ENCODE results near the gene ECEL1. TPM values are rescaled to one million over a fixed set of nuclear protein-coding genes. Genes with fewer than 3 reads are reported as not detected.
A peak's percentile ranks its signal among the peaks of the same experiment; 100 is the strongest.

Gene ECEL1
- total and polyA plus RNA-seq, 5 donors from 2014 or later, result not detected

DNA sequence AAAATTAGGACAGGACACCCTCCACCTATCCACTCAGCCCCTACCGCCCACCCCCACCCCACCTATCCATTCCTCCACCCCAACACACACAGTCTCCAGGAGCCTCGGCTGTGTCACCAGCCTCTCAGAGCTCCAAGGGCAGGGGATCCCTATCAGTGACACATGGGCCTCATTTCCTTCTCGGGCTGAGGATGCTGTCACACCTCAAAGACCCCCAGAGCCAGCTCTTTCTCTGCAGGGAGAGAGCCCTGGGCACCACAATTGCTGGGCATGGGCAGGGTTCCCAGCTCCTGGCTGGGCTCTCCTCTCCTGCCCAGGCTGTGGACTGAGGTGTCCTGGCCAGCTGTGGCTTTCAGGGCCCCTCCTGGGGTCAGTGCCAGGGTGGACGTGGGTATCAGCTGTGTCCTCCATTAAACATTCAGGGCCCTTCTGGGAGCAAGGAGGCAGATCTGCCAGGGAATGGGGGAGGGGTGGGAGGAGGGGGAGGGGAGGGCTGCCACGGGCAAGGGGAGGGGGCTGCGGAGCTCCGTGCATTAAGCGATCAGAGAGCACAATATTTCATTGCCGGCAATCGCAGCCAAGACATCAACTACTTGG lies 14.3 kb upstream of the ECEL1 start:
- ATAC-seq (ENCODE audit: low read depth in 2 of 2), result no peak
- peaks cover 48% of the 10 kb centered on the region for H3K27me3 Mint-ChIP-seq
- H3K9me3 Mint-ChIP-seq, result peaks cover 0 to 3% (median 0%) of the 10 kb centered on the region in 7 donors
- H3K4me1 Mint-ChIP-seq, result peaks cover 0 to 8% (median 0%) of the 10 kb centered on the region in 4 donors
- Histone ChIP-seq H3K4me1 (ENCODE audit: control insufficient read depth, insufficient read depth, low read length, poor library complexity, severe bottlenecking) (peaks cover 6% of the 10 kb centered on the region), H3K9me3 (ENCODE audit: control insufficient read depth in 2 of 2, low read length in 2 of 2) (no peaks in the 10 kb centered on the region), H3K27me3 (ENCODE audit: control insufficient read depth, insufficient read depth, low read length) (peaks cover 6% of the 10 kb centered on the region), H3K4me3 (ENCODE audit: low read depth, low read length) (no peak overlapping the region), H3K27ac (ENCODE audit: insufficient read depth, low read length, poor library complexity, severe bottlenecking) (no peak overlapping the region), H3K36me3 (ENCODE audit: control insufficient read depth, insufficient read depth, low read length) (no peaks in the 10 kb centered on the region)
- H3K27ac Mint-ChIP-seq, result no peak overlapping the region
- H3K4me3 Mint-ChIP-seq, result no peak overlapping the region
- no peak for DNase-seq
- H3K36me3 Mint-ChIP-seq, result peaks cover 4% of the 10 kb centered on the region

DNA sequence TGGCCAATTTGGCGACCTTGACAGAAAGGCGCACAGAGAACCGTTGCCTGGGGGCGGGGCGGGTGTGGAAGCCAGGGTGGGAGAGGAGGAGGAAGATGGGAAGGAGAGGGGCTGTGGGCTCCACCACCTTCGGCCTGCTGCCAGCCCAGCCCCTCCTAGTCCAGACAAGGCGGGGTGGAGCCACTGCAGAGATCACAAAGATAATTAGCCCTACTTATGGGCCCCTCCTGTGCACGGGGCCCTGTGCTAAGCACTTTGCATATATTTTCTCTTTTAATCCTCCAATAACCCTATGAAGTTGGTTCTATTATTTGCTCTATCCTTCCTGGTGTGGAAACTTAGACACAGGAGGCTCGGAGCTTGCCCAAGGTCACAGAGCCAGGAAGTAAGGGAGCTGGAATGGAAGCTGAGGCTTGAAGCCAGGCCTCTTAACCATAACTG lies 13.7 kb upstream of the ECEL1 start:
- ATAC-seq (ENCODE audit: low read depth in 2 of 2), result no peak
- Histone ChIP-seq H3K9me3 (ENCODE audit: control insufficient read depth in 2 of 2, low read length in 2 of 2) (no peaks in the 10 kb centered on the region), H3K27me3 (ENCODE audit: control insufficient read depth, insufficient read depth, low read length) (peaks cover 6% of the 10 kb centered on the region), H3K4me3 (ENCODE audit: low read depth, low read length) (no peak overlapping the region), H3K4me1 (ENCODE audit: control insufficient read depth, insufficient read depth, low read length, poor library complexity, severe bottlenecking) (peaks cover 6% of the 10 kb centered on the region), H3K27ac (ENCODE audit: insufficient read depth, low read length, poor library complexity, severe bottlenecking) (no peak overlapping the region), H3K36me3 (ENCODE audit: control insufficient read depth, insufficient read depth, low read length) (no peaks in the 10 kb centered on the region)
- no peak overlapping the region for H3K4me3 Mint-ChIP-seq
- DNase-seq, result no peak
- no peak overlapping the region for H3K27ac Mint-ChIP-seq
- peaks cover 48% of the 10 kb centered on the region for H3K27me3 Mint-ChIP-seq
- peaks cover 0 to 3% (median 0%) of the 10 kb centered on the region in 7 donors for H3K9me3 Mint-ChIP-seq
- peaks cover 4% of the 10 kb centered on the region for H3K36me3 Mint-ChIP-seq
- peaks cover 0 to 8% (median 0%) of the 10 kb centered on the region in 4 donors for H3K4me1 Mint-ChIP-seq

DNA sequence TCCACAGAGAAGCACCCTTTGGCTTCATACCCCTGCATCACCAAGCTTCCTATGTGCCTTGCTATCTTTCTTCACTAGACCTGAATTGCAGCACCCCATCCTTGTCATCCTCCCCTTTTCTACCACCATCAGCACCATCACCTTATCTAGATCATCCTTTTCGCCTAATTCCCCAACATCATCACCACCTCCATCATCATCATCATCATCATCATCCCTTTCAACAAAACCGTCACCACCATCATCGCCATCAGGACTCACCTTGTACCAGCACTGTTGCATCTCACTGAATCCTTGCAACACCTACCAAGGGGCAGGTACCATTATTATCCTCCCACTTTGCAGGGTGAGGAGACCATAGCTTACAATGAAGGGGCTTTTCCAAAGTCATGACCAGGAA lies 10.8 kb upstream of the ECEL1 start:
- DNase-seq (no peak), ATAC-seq (ENCODE audit: low read depth in 2 of 2) (no peak)
- H3K9me3 ChIP-seq (ENCODE audit: control insufficient read depth in 2 of 2, low read length in 2 of 2), result no peaks in the 10 kb centered on the region
- no peak overlapping the region for H3K4me3 ChIP-seq (ENCODE audit: low read depth, low read length)
- Mint-ChIP-seq H3K9me3 (peaks cover 0 to 4% (median 0%) of the 10 kb centered on the region in 7 donors), H3K4me1 (peaks cover 0 to 4% (median 0%) of the 10 kb centered on the region in 4 donors), H3K27ac (peak overlapping the region in 1 of 3 donors; percentile 21), H3K27me3 (peaks cover 26% of the 10 kb centered on the region), H3K36me3 (peaks cover 4% of the 10 kb centered on the region), H3K4me3 (no peak overlapping the region)
- H3K27me3 ChIP-seq (ENCODE audit: control insufficient read depth, insufficient read depth, low read length), result no peaks in the 10 kb centered on the region
- H3K4me1 ChIP-seq (ENCODE audit: control insufficient read depth, insufficient read depth, low read length, poor library complexity, severe bottlenecking), result peaks cover 3% of the 10 kb centered on the region
- no peaks in the 10 kb centered on the region for H3K36me3 ChIP-seq (ENCODE audit: control insufficient read depth, insufficient read depth, low read length)
- H3K27ac ChIP-seq (ENCODE audit: insufficient read depth, low read length, poor library complexity, severe bottlenecking), result no peak overlapping the region

DNA sequence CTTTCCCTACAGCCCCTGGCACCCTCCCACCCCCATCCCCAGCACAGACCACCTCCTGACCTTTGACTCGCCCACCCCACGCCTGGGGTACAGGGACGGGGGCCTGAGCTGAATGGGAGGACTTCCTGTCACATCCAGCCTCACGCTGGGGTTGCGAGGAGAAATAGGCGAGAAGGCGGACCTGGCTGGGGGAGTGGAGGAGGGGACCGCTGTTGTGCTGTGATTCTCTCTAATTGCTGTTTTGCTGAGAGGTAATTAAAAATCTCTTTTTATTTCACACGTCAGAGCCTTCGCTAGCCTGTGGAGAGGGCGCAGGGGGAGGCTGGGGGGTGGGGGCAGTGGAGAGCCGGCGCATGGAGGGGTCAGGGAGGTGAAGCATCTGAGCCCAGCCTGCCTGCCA lies 9.7 kb upstream of the ECEL1 start:
- Histone ChIP-seq H3K4me3 (ENCODE audit: low read depth, low read length) (no peak overlapping the region), H3K36me3 (ENCODE audit: control insufficient read depth, insufficient read depth, low read length) (no peaks in the 10 kb centered on the region), H3K27me3 (ENCODE audit: control insufficient read depth, insufficient read depth, low read length) (no peaks in the 10 kb centered on the region), H3K27ac (ENCODE audit: insufficient read depth, low read length, poor library complexity, severe bottlenecking) (no peak overlapping the region), H3K9me3 (ENCODE audit: control insufficient read depth in 2 of 2, low read length in 2 of 2) (no peaks in the 10 kb centered on the region), H3K4me1 (ENCODE audit: control insufficient read depth, insufficient read depth, low read length, poor library complexity, severe bottlenecking) (no peaks in the 10 kb centered on the region)
- H3K27me3 Mint-ChIP-seq, result peaks cover 24% of the 10 kb centered on the region
- no peak overlapping the region for H3K27ac Mint-ChIP-seq
- DNase-seq (no peak), ATAC-seq (ENCODE audit: low read depth in 2 of 2) (no peak)
- H3K9me3 Mint-ChIP-seq, result peaks cover 0 to 4% (median 0%) of the 10 kb centered on the region in 7 donors
- no peak overlapping the region for H3K4me3 Mint-ChIP-seq
- peaks cover 4% of the 10 kb centered on the region for H3K36me3 Mint-ChIP-seq
- H3K4me1 Mint-ChIP-seq, result peaks cover 0 to 1% (median 0%) of the 10 kb centered on the region in 4 donors

DNA sequence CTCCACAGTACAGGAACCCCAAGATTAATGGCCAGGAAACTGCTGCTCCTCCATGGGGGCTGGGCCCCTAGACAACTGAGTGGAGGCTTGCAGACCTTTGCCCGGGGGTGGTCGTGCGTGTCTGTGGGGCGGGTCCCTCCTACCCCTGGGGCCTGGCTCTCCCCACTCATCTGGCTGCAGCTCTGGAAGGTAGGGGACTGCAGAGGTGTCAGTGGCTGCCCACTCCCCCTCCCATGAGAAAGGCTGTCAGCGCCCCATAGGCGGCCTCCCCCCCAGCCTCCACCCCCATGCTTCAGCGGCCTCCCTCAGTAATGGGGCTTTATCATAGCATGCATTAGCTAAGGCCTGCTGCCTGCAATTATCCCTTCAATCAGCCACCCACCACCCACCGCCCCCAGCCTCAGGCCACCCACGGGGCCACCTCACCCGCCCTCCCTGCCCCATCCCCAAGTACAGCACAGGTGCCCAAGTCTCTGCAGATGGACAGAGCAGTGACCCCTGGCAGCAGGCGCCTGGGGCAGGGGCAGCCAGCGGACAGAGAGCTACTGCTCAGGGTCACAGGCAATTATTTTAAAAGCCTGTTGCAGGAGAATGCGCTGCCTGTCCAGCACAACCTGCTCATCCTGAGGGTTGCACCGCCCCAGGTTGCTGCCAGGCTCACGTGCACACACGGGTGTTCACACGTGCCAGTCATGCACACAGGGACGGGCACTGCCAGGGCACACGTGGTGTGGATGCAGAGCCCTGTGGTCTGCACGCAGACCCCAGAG lies 9.1 kb upstream of the ECEL1 start:
- Mint-ChIP-seq H3K4me3 (no peak overlapping the region), H3K4me1 (no peaks in the 10 kb centered on the region)

DNA sequence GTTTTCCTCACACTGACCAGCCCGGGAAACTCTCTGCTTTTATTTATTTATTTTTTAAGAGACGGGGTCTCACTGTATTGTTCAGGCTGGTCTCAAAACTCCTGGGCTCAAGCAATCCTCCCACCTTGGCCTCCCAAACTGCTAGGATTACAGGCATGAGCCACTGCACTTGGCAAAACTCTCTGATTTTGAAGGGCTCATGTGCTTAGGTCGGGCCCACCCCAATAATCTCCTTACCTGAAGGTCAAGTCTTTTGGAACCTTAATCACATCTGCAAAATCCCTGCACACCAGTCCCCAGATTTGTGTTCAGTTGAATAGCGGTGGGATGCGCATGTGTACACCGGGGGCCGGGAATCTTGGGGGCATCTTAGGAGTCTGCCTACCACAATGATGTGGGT lies 7.7 kb upstream of the ECEL1 start:
- DNase-seq (no peak), ATAC-seq (ENCODE audit: low read depth in 2 of 2) (no peak)
- H3K4me3 ChIP-seq (ENCODE audit: low read depth, low read length), result no peak overlapping the region
- H3K4me1 Mint-ChIP-seq, result no peaks in the 10 kb centered on the region
- H3K36me3 ChIP-seq (ENCODE audit: control insufficient read depth, insufficient read depth, low read length), result no peaks in the 10 kb centered on the region
- H3K4me1 ChIP-seq (ENCODE audit: control insufficient read depth, insufficient read depth, low read length, poor library complexity, severe bottlenecking), result no peaks in the 10 kb centered on the region
- H3K9me3 ChIP-seq (ENCODE audit: control insufficient read depth in 2 of 2, low read length in 2 of 2), result no peaks in the 10 kb centered on the region
- no peak overlapping the region for H3K4me3 Mint-ChIP-seq
- no peak overlapping the region for H3K27ac ChIP-seq (ENCODE audit: insufficient read depth, low read length, poor library complexity, severe bottlenecking)
- peaks cover 15% of the 10 kb centered on the region for H3K27me3 Mint-ChIP-seq
- no peaks in the 10 kb centered on the region for H3K27me3 ChIP-seq (ENCODE audit: control insufficient read depth, insufficient read depth, low read length)
- peaks cover 0 to 4% (median 0%) of the 10 kb centered on the region in 7 donors for H3K9me3 Mint-ChIP-seq
- peaks cover 4% of the 10 kb centered on the region for H3K36me3 Mint-ChIP-seq
- no peak overlapping the region for H3K27ac Mint-ChIP-seq

More for the DNA sequence above, 9.1 kb upstream of the ECEL1 start:
- Mint-ChIP-seq H3K27me3 (peaks cover 23% of the 10 kb centered on the region), H3K9me3 (peaks cover 0 to 4% (median 0%) of the 10 kb centered on the region in 7 donors), H3K27ac (no peak overlapping the region), H3K36me3 (peaks cover 4% of the 10 kb centered on the region)
- no peaks in the 10 kb centered on the region for H3K36me3 ChIP-seq (ENCODE audit: control insufficient read depth, insufficient read depth, low read length)
- ATAC-seq (ENCODE audit: low read depth in 2 of 2) (no peak), DNase-seq (no peak)
- H3K27ac ChIP-seq (ENCODE audit: insufficient read depth, low read length, poor library complexity, severe bottlenecking), result no peak overlapping the region
- no peaks in the 10 kb centered on the region for H3K4me1 ChIP-seq (ENCODE audit: control insufficient read depth, insufficient read depth, low read length, poor library complexity, severe bottlenecking)
- no peak overlapping the region for H3K4me3 ChIP-seq (ENCODE audit: low read depth, low read length)
- no peaks in the 10 kb centered on the region for H3K9me3 ChIP-seq (ENCODE audit: control insufficient read depth in 2 of 2, low read length in 2 of 2)
- H3K27me3 ChIP-seq (ENCODE audit: control insufficient read depth, insufficient read depth, low read length), result no peaks in the 10 kb centered on the region

DNA sequence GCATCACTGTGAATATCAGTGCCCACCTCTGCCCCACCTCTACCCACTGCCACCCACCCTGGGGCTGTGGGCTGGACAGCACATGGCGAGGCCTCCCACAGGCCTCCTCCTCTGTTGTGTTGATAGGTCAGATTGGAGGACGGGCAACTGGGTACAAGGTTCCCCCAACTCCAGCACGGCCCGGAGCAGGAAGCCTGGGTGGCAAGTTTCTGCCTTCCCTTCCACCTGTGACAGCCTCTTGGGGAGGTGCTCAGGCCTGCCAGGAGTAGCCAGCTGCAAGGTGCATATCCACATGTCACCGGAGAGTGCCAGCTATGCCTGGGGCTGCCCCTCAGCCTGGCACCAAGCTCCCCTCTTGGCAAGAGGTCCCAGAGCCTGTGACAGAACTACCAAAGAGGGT lies 6.9 kb upstream of the ECEL1 start:
- Mint-ChIP-seq H3K4me1 (no peaks in the 10 kb centered on the region), H3K9me3 (peaks cover 0 to 4% (median 0%) of the 10 kb centered on the region in 7 donors), H3K4me3 (no peak overlapping the region), H3K27me3 (peaks cover 15% of the 10 kb centered on the region), H3K27ac (no peak overlapping the region), H3K36me3 (peaks cover 4% of the 10 kb centered on the region)
- Histone ChIP-seq H3K36me3 (ENCODE audit: control insufficient read depth, insufficient read depth, low read length) (no peaks in the 10 kb centered on the region), H3K9me3 (ENCODE audit: control insufficient read depth in 2 of 2, low read length in 2 of 2) (no peaks in the 10 kb centered on the region), H3K27ac (ENCODE audit: insufficient read depth, low read length, poor library complexity, severe bottlenecking) (no peak overlapping the region), H3K4me1 (ENCODE audit: control insufficient read depth, insufficient read depth, low read length, poor library complexity, severe bottlenecking) (no peaks in the 10 kb centered on the region), H3K27me3 (ENCODE audit: control insufficient read depth, insufficient read depth, low read length) (no peaks in the 10 kb centered on the region), H3K4me3 (ENCODE audit: low read depth, low read length) (no peak overlapping the region)
- no peak for DNase-seq
- ATAC-seq (ENCODE audit: low read depth in 2 of 2), result no peak

Measured in CD4-positive, CD25-positive, alpha-beta regulatory T cell (primary cell).